Measurements from ENCODE around the gene BMP7. TPM values are rescaled to one million over a fixed set of nuclear protein-coding genes. Genes with fewer than 3 reads are reported as not detected.
A peak's percentile ranks its signal among the peaks of the same experiment; 100 is the strongest.
"Not testable (repeated sequence)": the region's sequence is repeated elsewhere in the genome, so short reads cannot be mapped to it uniquely, and the experiment has no call there.

BMP7 gene
- total RNA-seq, 1 experiment from 2014 or later: 43.9 TPM

DNA sequence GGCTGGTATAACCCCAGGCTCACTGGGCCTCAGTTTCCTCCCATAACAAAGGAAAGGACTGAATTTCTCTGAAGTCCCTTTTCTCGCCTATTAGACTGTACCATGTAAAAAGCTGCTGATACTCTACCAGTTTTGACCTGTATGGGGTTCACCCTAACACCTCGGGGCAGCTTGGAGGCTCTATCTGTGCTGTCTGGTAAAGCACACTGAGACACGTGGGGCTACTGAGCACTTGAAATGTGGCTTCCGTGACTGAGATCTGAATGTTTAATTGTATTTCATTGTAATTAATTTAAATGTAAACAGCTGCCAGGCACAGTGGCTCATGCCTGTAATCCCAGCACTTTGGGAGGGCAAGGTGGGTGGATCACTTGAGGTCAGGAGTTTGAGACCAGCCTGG is 24.0 kb downstream of the BMP7 start:
- no peak for DNase-seq
- H3K27me3 ChIP-seq (ENCODE audit: control insufficient read depth, insufficient read depth, low read length): no peaks in the 10 kb centered on the region
- H3K36me3 ChIP-seq (replicated peaks; ENCODE audit: control insufficient read depth, insufficient read depth, low read length): no peaks in the 10 kb centered on the region; the same call in 1 of the 2 replicates
- no peak overlapping the region for H3K4me3 ChIP-seq (ENCODE audit: insufficient read depth, low read depth, low read length)

DNA sequence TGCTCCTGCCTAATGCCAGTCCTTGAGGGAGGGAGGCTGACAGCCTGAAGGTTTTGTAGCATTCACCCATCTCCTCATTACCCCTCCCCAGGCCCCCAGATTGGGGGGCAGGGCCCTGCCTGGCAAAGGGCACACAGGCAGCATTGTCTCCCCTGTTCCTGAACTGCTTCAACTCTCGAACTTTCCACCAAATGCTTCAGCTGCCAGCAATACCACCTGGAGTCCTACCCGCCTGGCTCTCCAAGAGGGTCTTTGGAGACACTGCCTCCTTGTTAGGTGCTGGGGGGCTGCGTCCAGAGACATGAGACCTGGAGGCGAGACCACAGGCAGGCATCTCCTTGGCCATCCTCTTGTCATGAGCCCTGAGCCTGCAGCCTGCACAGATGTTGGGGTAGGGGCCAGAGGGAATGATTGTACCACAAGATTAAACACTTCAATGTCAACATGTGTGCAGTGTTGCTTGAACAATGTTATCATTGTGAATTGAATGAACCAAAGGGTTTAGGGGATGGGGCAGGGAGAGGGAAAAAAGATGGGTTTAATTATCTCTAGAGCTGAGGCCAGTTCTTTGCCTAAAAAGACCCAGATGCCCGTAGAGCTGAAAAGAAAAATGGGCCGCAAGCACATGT is 25.0 kb downstream of the BMP7 start:
- H3K36me3 ChIP-seq (replicated peaks; ENCODE audit: control insufficient read depth, insufficient read depth, low read length): no peaks in the 10 kb centered on the region; the same call in 1 of the 2 replicates
- no peaks in the 10 kb centered on the region for H3K27me3 ChIP-seq (ENCODE audit: control insufficient read depth, insufficient read depth, low read length)
- DNase-seq: no peak
- no peak overlapping the region for H3K4me3 ChIP-seq (ENCODE audit: insufficient read depth, low read depth, low read length)

DNA sequence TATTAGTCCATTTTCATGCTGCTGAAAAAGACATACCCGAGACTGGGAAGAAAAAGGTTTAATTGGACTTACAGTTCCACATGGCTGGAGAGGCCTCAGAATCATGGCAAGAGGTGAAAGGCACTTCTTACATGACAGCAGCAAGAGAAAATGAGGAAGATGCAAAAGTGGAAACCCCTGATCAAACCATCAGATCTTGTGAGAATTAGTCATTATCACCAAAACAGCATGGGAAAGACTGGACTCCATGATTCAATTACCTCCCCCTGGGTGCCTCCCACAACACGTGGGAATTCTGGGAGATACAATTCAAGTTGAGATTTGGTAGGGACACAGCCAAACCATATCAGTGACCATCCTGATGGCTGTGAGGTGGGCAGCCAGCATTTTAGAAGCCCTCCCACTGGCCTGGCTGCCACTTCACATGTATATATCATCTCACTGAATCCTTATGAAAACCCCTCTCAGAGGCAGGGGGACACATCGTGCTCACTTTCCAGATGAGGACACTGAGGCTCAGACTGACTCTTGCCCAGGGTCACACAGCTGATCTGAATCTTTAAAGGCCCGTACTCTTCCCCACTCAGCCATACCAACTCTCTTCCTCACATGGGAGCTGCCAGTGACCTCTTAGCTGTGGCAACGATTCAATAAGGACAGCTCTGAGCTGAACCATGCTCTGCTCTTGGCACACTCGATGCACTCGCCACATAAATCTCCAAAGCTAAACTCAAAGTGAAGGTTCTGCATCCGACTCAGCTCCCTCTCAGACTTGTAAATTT is 25.7 kb downstream of the BMP7 start:
- Histone ChIP-seq H3K27me3 (ENCODE audit: control insufficient read depth, insufficient read depth, low read length) (no peaks in the 10 kb centered on the region), H3K4me3 (ENCODE audit: insufficient read depth, low read depth, low read length) (no peak overlapping the region), H3K36me3 (replicated peaks; ENCODE audit: control insufficient read depth, insufficient read depth, low read length) (no peaks in the 10 kb centered on the region; the same call in 1 of the 2 replicates)
- no peak for DNase-seq

DNA sequence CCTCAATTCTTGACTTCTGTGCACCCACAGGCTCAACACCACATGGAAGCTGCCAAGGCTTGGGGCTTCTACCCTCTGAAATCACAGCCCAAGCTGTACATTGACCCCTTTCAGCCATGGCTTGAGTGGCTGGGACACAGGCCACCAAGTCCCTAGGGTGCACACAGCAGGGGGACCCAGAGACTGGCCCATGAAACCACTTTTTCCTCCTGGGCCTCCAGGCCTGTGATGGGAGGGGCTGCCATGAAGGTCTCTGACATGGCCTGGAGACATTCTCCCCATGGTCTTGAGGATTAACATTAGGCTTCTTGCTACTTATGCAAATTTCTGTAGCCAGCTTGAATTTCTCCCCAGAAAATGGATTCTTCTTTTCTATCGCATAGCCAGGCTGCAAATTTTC is 26.7 kb downstream of the BMP7 start:
- not testable (repeated sequence) for H3K36me3 ChIP-seq (replicated peaks; ENCODE audit: control insufficient read depth, insufficient read depth, low read length); H3K27me3 ChIP-seq (ENCODE audit: control insufficient read depth, insufficient read depth, low read length); DNase-seq; H3K4me3 ChIP-seq (ENCODE audit: insufficient read depth, low read depth, low read length)

DNA sequence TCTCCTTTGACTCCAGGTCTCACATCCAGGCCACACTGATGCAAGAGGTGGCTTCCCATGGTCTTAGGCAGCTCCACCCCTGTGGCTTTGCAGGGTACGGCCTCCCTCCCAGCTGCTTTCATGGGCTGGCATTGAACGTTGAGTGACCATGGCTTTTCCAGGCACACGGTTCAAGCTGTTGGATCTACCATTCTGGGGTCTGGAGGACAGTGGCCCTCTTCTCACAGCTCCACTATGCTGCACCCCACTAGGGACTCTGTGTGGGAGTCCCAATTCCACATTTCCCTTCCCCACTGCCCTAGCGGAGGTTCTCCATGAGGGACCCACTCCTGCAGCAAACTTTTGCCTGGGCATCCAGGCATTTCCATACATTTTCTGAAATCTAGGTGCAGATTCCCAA is 27.1 kb downstream of the BMP7 start:
- H3K4me3 ChIP-seq (ENCODE audit: insufficient read depth, low read depth, low read length); DNase-seq; H3K36me3 ChIP-seq (replicated peaks; ENCODE audit: control insufficient read depth, insufficient read depth, low read length): not testable (repeated sequence)

DNA sequence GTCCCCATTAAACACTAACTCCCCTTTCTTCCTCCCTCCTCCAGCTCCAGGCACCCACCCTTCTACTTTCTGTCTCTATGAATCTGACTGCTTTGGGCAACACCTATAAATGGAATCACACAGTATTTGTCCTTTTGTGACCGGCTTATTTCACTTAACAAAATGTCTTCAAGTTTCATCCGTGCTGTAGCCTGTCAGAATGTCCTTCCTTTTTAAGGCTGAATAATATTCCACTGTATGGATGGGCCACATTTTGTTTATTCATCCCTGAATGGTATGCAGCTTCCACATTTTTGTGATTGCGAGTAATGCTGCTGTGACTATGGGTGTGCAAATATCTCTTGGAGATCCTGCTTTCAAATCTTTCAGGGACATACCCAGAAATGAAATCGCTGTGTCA is 28.4 kb downstream of the BMP7 start:
- H3K4me3 ChIP-seq (ENCODE audit: insufficient read depth, low read depth, low read length): no peak overlapping the region
- no peaks in the 10 kb centered on the region; the same call in 1 of the 2 replicates for H3K36me3 ChIP-seq (replicated peaks; ENCODE audit: control insufficient read depth, insufficient read depth, low read length)
- no peaks in the 10 kb centered on the region for H3K27me3 ChIP-seq (ENCODE audit: control insufficient read depth, insufficient read depth, low read length)
- no peak for DNase-seq

More for the DNA sequence above, 27.1 kb downstream of the BMP7 start:
- H3K27me3 ChIP-seq (ENCODE audit: control insufficient read depth, insufficient read depth, low read length): not testable (repeated sequence)

DNA sequence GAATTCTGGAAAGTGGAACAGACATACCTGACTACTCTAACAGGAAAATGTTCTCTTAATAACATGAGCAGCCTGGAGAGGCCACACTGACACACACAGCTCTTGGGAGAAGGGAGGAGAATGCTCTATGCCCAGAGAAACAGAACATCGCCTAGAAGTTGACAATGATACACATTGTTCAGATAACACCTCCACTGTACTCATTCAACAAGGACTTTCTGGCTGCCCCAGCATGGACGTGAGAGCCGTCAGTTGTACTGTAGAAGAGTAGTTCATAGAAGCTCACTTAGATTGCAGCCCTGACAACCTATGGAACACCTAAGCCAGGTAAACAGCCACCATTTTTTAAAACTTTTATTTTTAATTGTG is 28.9 kb downstream of the BMP7 start:
- Histone ChIP-seq H3K4me3 (ENCODE audit: insufficient read depth, low read depth, low read length) (no peak overlapping the region), H3K36me3 (replicated peaks; ENCODE audit: control insufficient read depth, insufficient read depth, low read length) (no peaks in the 10 kb centered on the region; the same call in 1 of the 2 replicates), H3K27me3 (ENCODE audit: control insufficient read depth, insufficient read depth, low read length) (no peaks in the 10 kb centered on the region)
- no peak for DNase-seq

DNA sequence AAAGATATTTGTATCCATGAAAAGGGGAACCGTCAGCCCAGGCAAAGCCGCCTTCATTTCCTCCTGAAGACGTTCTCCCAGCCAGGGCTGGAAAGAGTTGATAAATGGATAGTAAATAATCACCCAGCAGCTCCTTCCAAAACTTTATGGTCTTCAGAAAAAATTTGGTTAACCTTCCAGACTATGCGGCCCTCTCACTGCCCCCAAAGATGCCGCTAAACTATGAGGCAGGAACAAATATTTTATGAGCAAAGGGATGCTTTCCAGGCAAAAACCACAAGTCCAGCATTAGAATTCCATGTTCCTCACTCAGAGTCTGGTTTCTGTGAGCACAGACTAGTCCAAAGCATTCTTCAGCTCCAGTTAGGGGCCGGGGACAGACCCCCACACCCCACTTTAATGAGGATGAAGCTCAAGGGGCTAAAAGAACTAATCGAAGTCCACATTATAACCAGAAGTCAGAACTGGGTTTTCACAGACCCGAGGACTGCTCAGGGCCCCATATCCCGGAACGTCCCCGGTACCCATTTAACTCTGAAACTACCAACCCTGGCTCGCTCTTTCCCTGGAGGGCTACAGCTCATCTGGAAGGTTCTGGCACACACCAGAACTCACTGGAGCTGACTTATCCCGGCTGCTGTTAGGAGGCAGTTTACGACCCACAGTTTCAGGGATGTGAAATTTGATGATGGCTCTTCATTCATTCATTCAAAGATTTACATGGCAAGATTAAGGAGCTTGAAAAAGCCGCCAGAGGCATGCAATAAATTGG is 29.4 kb downstream of the BMP7 start:
- DNase-seq: no peak

DNA sequence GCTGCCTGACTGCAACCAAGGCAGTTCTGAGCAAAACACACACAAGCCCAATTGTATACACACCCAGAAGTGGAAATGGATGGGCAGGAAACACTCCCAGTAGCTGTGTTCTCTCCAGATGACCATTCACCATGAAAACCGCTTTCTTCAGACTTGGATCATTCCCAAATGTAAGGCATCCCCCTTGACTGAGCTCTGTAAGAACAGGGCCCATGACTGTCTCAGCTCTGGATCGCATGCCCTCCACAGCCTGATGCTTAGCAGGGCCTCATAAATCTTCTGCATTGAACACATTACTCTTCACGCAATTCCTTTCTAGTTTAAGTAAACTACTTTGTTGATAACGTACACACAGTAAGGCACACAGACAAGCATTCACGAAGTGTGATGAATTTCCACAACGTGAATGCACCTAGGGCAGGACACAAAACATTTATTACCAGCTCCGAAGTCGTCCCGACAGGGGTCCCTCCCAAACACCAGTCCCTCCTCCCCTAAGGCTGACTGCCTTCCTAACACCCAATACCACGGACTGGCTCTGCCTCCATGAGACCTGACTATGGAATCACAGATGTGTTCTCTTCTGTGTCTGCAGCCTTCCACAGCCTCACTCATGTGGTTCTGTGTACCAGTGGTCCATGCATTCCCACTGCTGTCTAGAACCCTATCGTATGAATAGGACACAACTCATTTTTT is 31.7 kb downstream of the BMP7 start:
- Histone ChIP-seq H3K27me3 (ENCODE audit: control insufficient read depth, insufficient read depth, low read length) (peaks cover 2% of the 10 kb centered on the region; the same call in 1 of the 2 replicates), H3K36me3 (replicated peaks; ENCODE audit: control insufficient read depth, insufficient read depth, low read length) (no peaks in the 10 kb centered on the region)
- no peak for DNase-seq

More for the DNA sequence above, 29.4 kb downstream of the BMP7 start:
- Histone ChIP-seq H3K4me3 (ENCODE audit: insufficient read depth, low read depth, low read length) (no peak overlapping the region), H3K27me3 (ENCODE audit: control insufficient read depth, insufficient read depth, low read length) (no peaks in the 10 kb centered on the region), H3K36me3 (replicated peaks; ENCODE audit: control insufficient read depth, insufficient read depth, low read length) (no peaks in the 10 kb centered on the region; the same call in 1 of the 2 replicates)

DNA sequence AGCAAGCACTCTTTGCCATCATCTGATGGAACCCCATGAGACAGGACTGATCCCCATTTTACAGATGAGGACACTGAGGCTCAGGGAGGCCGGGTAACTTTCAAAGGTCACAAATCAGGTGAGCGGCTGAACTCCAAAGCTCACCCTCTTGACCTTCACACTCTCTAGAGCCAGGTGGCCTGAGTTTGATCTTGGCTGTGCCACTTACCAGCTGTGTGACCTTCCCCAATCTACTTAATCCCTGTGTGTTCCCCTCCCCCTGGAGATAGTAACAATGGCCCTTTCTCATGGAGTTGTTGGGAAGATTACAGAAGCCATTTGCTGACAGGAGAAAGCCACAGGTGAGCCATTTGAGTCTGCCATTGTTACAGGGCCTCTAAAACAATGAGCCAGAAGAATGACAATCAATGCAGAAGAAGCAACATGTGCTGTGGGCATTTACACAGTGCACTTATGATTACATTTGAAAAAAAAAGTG is 34.5 kb downstream of the BMP7 start:
- peak; percentile 77 for DNase-seq

More for the DNA sequence above, 31.7 kb downstream of the BMP7 start:
- no peak overlapping the region for H3K4me3 ChIP-seq (ENCODE audit: insufficient read depth, low read depth, low read length)

DNA sequence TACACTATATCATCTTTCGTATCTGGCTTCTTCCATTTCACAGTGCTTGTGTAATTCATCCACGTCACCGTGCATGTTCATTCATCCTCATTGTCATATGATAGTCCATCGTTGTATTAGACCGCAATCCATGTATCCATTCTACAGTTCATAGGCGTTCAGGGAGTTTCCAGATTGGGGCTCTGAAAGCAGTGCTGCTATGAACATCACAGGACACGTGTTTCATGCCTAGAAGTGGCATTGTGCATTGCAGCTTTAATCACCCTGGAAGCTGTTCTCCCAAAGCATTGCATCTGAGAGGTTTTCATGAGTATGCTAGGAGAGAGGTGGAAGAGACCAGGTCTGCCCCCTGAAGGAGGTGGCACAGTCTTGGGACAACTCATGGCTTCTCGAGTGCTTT is 35.3 kb downstream of the BMP7 start:
- Histone ChIP-seq H3K36me3 (replicated peaks; ENCODE audit: control insufficient read depth, insufficient read depth, low read length) (no peaks in the 10 kb centered on the region), H3K27me3 (ENCODE audit: control insufficient read depth, insufficient read depth, low read length) (peaks cover 2% of the 10 kb centered on the region; the same call in 1 of the 2 replicates), H3K4me3 (ENCODE audit: insufficient read depth, low read depth, low read length) (no peak overlapping the region)
- no peak for DNase-seq

More for the DNA sequence above, 34.5 kb downstream of the BMP7 start:
- Histone ChIP-seq H3K36me3 (replicated peaks; ENCODE audit: control insufficient read depth, insufficient read depth, low read length) (no peaks in the 10 kb centered on the region), H3K4me3 (ENCODE audit: insufficient read depth, low read depth, low read length) (no peak overlapping the region), H3K27me3 (ENCODE audit: control insufficient read depth, insufficient read depth, low read length) (peaks cover 2% of the 10 kb centered on the region; the same call in 1 of the 2 replicates)

DNA sequence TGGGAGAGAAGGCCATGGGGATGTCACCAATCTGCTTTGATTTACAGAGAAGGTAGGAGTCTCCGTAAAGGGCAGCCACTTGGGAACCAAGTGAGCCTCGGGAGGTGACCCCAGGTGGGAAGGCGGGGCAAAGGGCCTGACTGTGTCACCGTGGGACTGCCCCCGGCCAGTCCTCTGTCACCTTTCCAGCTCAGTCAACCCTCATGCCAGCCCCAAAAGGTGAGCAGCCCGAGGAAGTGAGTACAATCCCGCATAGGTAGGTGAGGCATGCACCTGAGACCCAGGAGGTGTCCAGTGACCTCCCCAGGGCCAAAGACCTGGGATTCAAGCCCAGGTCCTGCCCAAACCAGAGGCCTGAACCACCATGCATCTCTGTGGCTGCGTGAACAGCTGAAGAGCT is 36.2 kb downstream of the BMP7 start:
- DNase-seq: no peak
- no peak overlapping the region for H3K4me3 ChIP-seq (ENCODE audit: insufficient read depth, low read depth, low read length)
- H3K36me3 ChIP-seq (replicated peaks; ENCODE audit: control insufficient read depth, insufficient read depth, low read length): no peaks in the 10 kb centered on the region
- H3K27me3 ChIP-seq (ENCODE audit: control insufficient read depth, insufficient read depth, low read length): peaks cover 2% of the 10 kb centered on the region; the same call in 1 of the 2 replicates

DNA sequence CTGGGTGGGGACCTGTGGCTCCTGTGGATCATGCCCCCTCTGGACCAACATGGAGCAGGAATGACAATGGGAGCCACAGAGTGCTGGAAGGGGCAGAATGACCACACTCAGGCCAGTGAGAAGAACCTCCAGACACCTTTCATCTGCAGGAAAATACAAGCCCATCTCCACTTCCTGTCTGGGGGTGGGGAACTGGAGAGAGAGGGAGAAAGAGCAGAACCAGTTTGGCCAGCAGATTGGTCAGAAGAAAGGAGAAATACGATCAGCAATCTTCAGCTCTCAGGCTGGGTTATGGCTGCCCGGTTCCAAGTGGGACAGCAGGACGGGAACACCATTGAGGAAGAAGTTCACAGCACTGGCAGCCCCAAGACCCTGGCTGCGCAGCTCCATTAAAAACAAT is 37.0 kb downstream of the BMP7 start:
- no peak overlapping the region for H3K4me3 ChIP-seq (ENCODE audit: insufficient read depth, low read depth, low read length)
- no peak for DNase-seq
- H3K36me3 ChIP-seq (replicated peaks; ENCODE audit: control insufficient read depth, insufficient read depth, low read length): no peaks in the 10 kb centered on the region
- H3K27me3 ChIP-seq (ENCODE audit: control insufficient read depth, insufficient read depth, low read length): peaks cover 2% of the 10 kb centered on the region; the same call in 1 of the 2 replicates

DNA sequence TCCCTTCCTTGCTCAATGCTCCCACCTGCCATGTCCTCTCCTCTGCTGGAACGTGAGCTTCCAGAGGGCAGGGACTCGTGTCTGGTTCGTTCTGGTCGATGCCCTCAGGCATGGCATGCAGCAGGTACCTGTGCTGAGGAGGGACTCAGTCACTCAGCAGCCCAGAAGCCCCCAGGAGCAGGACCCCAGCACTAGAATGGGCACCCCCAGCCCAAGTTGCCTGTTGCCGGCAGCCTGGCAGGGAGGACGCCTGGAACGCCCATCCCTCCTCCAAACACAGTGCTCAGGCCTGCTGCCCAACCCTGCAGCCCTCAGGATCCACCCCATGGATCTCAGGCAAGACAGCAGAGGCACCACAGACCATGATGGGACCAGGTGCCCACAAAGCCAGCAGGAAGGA is 40.6 kb downstream of the BMP7 start:
- Histone ChIP-seq H3K4me3 (ENCODE audit: insufficient read depth, low read depth, low read length) (no peak overlapping the region), H3K36me3 (replicated peaks; ENCODE audit: control insufficient read depth, insufficient read depth, low read length) (no peaks in the 10 kb centered on the region), H3K27me3 (ENCODE audit: control insufficient read depth, insufficient read depth, low read length) (no peaks in the 10 kb centered on the region)
- no peak for DNase-seq
